Measurements from ENCODE around the gene PCDHGC5.

The PCDHGC5 gene

DNA sequence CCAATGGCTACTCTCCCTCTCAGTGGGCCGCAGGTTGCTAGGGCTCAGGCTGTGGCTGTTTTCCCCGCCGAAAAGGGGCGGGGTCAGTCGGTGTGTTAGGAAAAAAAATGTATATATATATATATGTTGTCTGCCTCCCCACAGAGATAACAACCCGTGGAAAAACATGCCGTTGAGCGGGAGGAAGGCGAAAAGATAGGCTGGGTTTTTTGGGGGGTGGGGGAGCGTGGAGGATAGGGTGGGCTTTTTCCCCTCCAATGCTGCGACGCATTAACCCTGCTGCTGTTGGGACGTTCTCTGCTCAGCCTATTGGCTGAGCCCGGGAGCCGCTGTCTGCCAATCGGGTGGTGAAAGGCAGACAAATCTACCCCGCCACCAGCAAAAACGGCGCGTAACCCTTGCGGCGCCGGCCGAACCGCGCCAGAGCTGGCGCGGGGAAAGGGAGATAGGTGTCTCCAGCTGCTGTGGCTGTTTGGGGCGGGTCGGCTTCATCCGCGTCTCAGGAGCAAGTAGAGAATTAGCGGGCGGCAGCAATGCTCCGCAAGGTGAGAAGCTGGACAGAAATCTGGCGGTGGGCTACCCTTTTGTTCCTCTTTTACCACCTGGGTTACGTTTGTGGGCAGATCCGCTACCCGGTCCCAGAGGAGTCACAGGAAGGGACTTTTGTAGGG lies 4.1 kb upstream of the PCDHGC5 start, which contains the start of gene PCDHGC4:
Gene PCDHGC4 (plus strand): TSS at position 390 of the 671 bp plus-strand sequence. CDS start 144 bp downstream, at position 534.
- TF ChIP-seq FOXP2 (optimal IDR thresholded peaks at IDR 0.05; ENCODE audit: borderline replicate concordance, extremely low read depth, extremely low read length, insufficient read depth): no peak
- TF ChIP-seq TAF1 (IDR thresholded peaks at IDR 0.05; ENCODE audit: borderline replicate concordance, insufficient read depth, low read length): no peak
- TF ChIP-seq POLR2AphosphoS5 (IDR thresholded peaks at IDR 0.05; ENCODE audit: low read depth, low read length): no peak
- TF ChIP-seq, protein P1, sequence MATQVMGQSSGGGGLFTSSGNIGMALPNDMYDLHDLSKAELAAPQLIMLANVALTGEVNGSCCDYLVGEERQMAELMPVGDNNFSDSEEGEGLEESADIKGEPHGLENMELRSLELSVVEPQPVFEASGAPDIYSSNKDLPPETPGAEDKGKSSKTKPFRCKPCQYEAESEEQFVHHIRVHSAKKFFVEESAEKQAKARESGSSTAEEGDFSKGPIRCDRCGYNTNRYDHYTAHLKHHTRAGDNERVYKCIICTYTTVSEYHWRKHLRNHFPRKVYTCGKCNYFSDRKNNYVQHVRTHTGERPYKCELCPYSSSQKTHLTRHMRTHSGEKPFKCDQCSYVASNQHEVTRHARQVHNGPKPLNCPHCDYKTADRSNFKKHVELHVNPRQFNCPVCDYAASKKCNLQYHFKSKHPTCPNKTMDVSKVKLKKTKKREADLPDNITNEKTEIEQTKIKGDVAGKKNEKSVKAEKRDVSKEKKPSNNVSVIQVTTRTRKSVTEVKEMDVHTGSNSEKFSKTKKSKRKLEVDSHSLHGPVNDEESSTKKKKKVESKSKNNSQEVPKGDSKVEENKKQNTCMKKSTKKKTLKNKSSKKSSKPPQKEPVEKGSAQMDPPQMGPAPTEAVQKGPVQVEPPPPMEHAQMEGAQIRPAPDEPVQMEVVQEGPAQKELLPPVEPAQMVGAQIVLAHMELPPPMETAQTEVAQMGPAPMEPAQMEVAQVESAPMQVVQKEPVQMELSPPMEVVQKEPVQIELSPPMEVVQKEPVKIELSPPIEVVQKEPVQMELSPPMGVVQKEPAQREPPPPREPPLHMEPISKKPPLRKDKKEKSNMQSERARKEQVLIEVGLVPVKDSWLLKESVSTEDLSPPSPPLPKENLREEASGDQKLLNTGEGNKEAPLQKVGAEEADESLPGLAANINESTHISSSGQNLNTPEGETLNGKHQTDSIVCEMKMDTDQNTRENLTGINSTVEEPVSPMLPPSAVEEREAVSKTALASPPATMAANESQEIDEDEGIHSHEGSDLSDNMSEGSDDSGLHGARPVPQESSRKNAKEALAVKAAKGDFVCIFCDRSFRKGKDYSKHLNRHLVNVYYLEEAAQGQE (IDR thresholded peaks at IDR 0.05; ENCODE audit: insufficient read depth in 1 of 2, low read depth in 2 of 2, low read length in 2 of 2): no peak
- no peak for TF ChIP-seq SIN3A (IDR thresholded peaks at IDR 0.05; ENCODE audit: borderline replicate concordance, insufficient read depth, low read length)

DNA sequence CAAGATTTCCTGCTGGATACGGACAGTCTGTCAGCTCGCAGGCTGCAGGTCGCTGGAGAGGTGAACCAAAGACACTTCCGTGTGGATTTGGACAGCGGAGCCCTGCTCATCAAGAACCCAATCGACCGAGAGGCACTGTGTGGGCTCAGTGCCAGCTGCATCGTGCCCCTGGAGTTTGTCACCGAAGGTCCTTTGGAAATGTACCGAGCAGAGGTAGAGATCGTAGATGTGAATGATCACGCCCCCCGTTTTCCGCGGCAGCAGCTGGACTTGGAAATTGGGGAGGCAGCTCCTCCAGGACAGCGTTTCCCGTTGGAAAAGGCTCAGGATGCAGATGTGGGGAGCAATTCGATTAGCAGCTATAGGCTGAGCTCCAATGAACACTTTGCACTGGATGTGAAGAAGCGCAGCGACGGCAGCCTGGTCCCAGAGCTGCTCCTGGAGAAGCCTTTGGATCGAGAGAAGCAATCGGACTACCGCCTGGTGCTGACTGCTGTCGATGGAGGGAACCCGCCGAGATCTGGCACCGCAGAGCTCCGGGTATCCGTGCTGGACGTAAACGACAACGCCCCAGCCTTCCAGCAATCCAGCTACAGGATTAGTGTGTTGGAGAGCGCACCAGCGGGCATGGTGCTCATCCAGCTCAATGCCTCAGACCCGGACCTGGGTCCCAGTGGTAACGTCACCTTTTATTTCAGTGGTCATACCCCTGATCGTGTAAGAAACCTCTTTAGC lies 3.4 kb upstream of the PCDHGC5 start:
- TF ChIP-seq SIN3A (IDR thresholded peaks at IDR 0.05; ENCODE audit: borderline replicate concordance, insufficient read depth, low read length): no peak
- no peak for TF ChIP-seq TAF1 (IDR thresholded peaks at IDR 0.05; ENCODE audit: borderline replicate concordance, insufficient read depth, low read length)
- TF ChIP-seq, protein P1 (IDR thresholded peaks at IDR 0.05; ENCODE audit: insufficient read depth in 1 of 2, low read depth in 2 of 2, low read length in 2 of 2): no peak
- TF ChIP-seq POLR2AphosphoS5 (IDR thresholded peaks at IDR 0.05; ENCODE audit: low read depth, low read length): no peak
- TF ChIP-seq FOXP2 (optimal IDR thresholded peaks at IDR 0.05; ENCODE audit: borderline replicate concordance, extremely low read depth, extremely low read length, insufficient read depth): no peak

DNA sequence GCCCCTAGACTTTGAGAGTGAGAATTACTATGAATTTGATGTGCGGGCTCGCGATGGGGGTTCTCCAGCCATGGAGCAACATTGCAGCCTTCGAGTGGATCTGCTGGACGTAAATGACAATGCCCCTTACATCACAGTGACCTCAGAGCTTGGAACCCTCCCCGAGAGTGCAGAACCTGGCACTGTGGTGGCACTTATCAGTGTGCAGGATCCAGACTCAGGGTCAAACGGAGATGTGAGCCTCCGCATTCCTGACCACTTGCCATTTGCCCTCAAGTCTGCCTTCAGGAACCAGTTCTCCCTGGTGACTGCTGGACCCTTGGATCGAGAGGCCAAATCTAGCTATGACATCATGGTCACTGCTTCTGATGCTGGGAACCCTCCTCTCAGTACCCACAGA lies 2.8 kb upstream of the PCDHGC5 start:
- TF ChIP-seq, protein P1 (IDR thresholded peaks at IDR 0.05; ENCODE audit: insufficient read depth in 1 of 2, low read depth in 2 of 2, low read length in 2 of 2): no peak
- no peak for TF ChIP-seq SIN3A (IDR thresholded peaks at IDR 0.05; ENCODE audit: borderline replicate concordance, insufficient read depth, low read length)
- TF ChIP-seq POLR2AphosphoS5 (IDR thresholded peaks at IDR 0.05; ENCODE audit: low read depth, low read length): no peak
- TF ChIP-seq FOXP2 (optimal IDR thresholded peaks at IDR 0.05; ENCODE audit: borderline replicate concordance, extremely low read depth, extremely low read length, insufficient read depth): no peak
- no peak for TF ChIP-seq TAF1 (IDR thresholded peaks at IDR 0.05; ENCODE audit: borderline replicate concordance, insufficient read depth, low read length)

DNA sequence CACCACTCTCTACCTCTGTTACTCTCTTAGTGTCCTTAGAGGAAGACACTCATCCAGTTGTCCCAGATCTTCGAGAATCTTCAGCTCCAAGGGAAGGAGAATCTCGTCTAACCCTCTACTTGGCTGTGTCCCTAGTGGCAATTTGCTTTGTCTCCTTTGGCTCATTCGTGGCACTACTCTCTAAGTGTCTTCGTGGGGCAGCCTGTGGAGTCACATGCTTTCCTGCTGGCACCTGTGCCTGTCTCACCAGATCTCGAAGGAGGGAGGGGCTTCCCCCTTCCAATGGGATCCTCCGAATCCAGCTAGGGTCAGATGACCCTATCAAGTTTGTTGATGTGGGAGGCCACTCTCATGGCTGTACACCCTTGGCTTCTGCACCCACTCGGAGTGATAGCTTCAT lies 1.8 kb upstream of the PCDHGC5 start:
- TF ChIP-seq TAF1 (IDR thresholded peaks at IDR 0.05; ENCODE audit: borderline replicate concordance, insufficient read depth, low read length) (no peak), POLR2AphosphoS5 (IDR thresholded peaks at IDR 0.05; ENCODE audit: low read depth, low read length) (no peak), FOXP2 (optimal IDR thresholded peaks at IDR 0.05; ENCODE audit: borderline replicate concordance, extremely low read depth, extremely low read length, insufficient read depth) (no peak), SIN3A (IDR thresholded peaks at IDR 0.05; ENCODE audit: borderline replicate concordance, insufficient read depth, low read length) (no peak)
- TF ChIP-seq, protein P1 (IDR thresholded peaks at IDR 0.05; ENCODE audit: insufficient read depth in 1 of 2, low read depth in 2 of 2, low read length in 2 of 2): no peak
